GM20000 (cell line): ENCODE results near the gene VSX1.
A peak's percentile ranks its signal among the peaks of the same experiment; 100 is the strongest.

Experiments used
- DNase-seq: peaks from one replicate; pipeline ENCODE4 v3.0.0; 2012; ENCODE audit warnings: low spot score
- CTCF ChIP-seq: IDR thresholded peaks from 2 replicates; pipeline ENCODE4 v1.5.1; 2012; ENCODE audit warnings: mild to moderate bottlenecking, control low read depth; ENCODE audit errors: extremely low read depth, missing control alignments

VSX1 gene

GRCh38 chr20:25087186-25087929, 5.4 kb upstream of the VSX1 start:
- peak; percentile 1 for DNase-seq
- no peak for TF ChIP-seq CTCF

GRCh38 chr20:25085756-25086495, 4.0 kb upstream of the VSX1 start:
- no peak for TF ChIP-seq CTCF
- DNase-seq: no peak

GRCh38 chr20:25084626-25085187, 2.8 kb upstream of the VSX1 start:
- no peak for TF ChIP-seq CTCF
- DNase-seq: no peak

GRCh38 chr20:25083773-25084625, 2.1 kb upstream of the VSX1 start:
- TF ChIP-seq CTCF: no peak
- DNase-seq: no peak

GRCh38 chr20:25083141-25083772, 1.3 kb upstream of the VSX1 start:
- TF ChIP-seq CTCF: no peak
- DNase-seq: no peak

GRCh38 chr20:25082498-25082873, 545 bp upstream of the VSX1 start:
- TF ChIP-seq CTCF: no peak
- no peak for DNase-seq
